Tibial artery (tissue), 4 donors: ENCODE data around the gene TAF8.

Source experiments
- DNase-seq, 2 donors: peaks; one replicate each; pipeline ENCODE4 v3.0.0-alpha.2; 2019
- H3K27ac ChIP-seq, 2 donors: fragments of 200-600 bp; sonication (generic) in 1 of 2; 1 replicate in 1 of 2; 2 replicates in 1 of 2; pipeline ENCODE4 v1.5.1; 2018 to 2019; ENCODE audit warnings: mild to moderate bottlenecking in 1 of 2
- H3K27me3 ChIP-seq, 2 donors: fragments of 200-600 bp; sonication (generic) in 1 of 2; one replicate each; pipeline versions ENCODE4 v1.5.1 to v1.6.0; 2016 to 2019
- H3K36me3 ChIP-seq, 3 donors: fragments of 200-600 bp; sonication (generic) in 2 of 3; one replicate each; pipeline ENCODE4 v1.5.1; 2016 to 2019; ENCODE audit warnings: mild to moderate bottlenecking in 2 of 3
- H3K4me1 ChIP-seq, 4 donors: fragments of 200-600 bp; sonication (generic) in 2 of 4; 1 replicate in 3 of 4; 2 replicates in 1 of 4; pipeline ENCODE4 v1.5.1; 2016 to 2019
- H3K4me3 ChIP-seq, 2 donors: fragments of 200-600 bp; sonication (generic) in 1 of 2; 1 replicate in 1 of 2; 2 replicates in 1 of 2; pipeline ENCODE4 v1.5.1; 2018 to 2019; ENCODE audit warnings: mild to moderate bottlenecking in 2 of 2
- H3K9me3 ChIP-seq, 3 donors: fragments of 200-600 bp; sonication (generic) in 1 of 3; one replicate each; pipeline ENCODE4 v1.5.1; 2016 to 2019
- intact Hi-C: fragments of 100-400 bp; cut with DNase I; formaldehyde crosslinking; loops from one replicate; pipeline ENCODE4 v1.15.0; 2023; ENCODE audit warnings: low total_unique reads
- TF ChIP-seq, protein P1 (sequence below), 2 experiments: fragments of 200-600 bp in 1 of 2; fragments of 450-650 bp in 1 of 2; IDR thresholded peaks; one replicate each; pipeline ENCODE4 v1.5.1; 2017 to 2019; ENCODE audit warnings: antibody characterized with exemption in 2 of 2, mild to moderate bottlenecking in 1 of 2, moderate library complexity in 1 of 2

Gene TAF8

GRCh38 chr6:42136508-42137193 lies 86.3 kb downstream of the TAF8 start:
- intact Hi-C loops = no loop called here
- TF ChIP-seq, protein P1, sequence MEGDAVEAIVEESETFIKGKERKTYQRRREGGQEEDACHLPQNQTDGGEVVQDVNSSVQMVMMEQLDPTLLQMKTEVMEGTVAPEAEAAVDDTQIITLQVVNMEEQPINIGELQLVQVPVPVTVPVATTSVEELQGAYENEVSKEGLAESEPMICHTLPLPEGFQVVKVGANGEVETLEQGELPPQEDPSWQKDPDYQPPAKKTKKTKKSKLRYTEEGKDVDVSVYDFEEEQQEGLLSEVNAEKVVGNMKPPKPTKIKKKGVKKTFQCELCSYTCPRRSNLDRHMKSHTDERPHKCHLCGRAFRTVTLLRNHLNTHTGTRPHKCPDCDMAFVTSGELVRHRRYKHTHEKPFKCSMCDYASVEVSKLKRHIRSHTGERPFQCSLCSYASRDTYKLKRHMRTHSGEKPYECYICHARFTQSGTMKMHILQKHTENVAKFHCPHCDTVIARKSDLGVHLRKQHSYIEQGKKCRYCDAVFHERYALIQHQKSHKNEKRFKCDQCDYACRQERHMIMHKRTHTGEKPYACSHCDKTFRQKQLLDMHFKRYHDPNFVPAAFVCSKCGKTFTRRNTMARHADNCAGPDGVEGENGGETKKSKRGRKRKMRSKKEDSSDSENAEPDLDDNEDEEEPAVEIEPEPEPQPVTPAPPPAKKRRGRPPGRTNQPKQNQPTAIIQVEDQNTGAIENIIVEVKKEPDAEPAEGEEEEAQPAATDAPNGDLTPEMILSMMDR (IDR thresholded peaks at IDR 0.05) = no peak
- Histone ChIP-seq H3K36me3 (peaks cover 0 to 3% (median 0%) of the 10 kb centered on the region in 3 donors), H3K27ac (no peak overlapping the region), H3K9me3 (no peaks in the 10 kb centered on the region), H3K27me3 (peaks cover 0 to 9% of the 10 kb centered on the region in 2 donors), H3K4me3 (no peak overlapping the region), H3K4me1 (peaks cover 0 to 7% (median 0%) of the 10 kb centered on the region in 4 donors)
- DNase-seq = no peak
